NT2/D1 (cell line): ENCODE measurements around the gene TSPAN17.

Experiments used
- SUZ12 ChIP-seq: IDR thresholded peaks from 2 replicates; pipeline ENCODE4 v1.6.1; 2011; ENCODE audit not compliant: insufficient read length, insufficient read depth; ENCODE audit errors: extremely low read depth
- YY1 ChIP-seq: IDR thresholded peaks from 2 replicates; pipeline ENCODE4 v1.6.1; 2011; ENCODE audit not compliant: insufficient read length, insufficient read depth
- ZNF274 ChIP-seq: IDR thresholded peaks from 2 replicates; pipeline ENCODE4 v1.6.1; 2011; ENCODE audit warnings: mild to moderate bottlenecking, low read depth, low read length

DNA sequence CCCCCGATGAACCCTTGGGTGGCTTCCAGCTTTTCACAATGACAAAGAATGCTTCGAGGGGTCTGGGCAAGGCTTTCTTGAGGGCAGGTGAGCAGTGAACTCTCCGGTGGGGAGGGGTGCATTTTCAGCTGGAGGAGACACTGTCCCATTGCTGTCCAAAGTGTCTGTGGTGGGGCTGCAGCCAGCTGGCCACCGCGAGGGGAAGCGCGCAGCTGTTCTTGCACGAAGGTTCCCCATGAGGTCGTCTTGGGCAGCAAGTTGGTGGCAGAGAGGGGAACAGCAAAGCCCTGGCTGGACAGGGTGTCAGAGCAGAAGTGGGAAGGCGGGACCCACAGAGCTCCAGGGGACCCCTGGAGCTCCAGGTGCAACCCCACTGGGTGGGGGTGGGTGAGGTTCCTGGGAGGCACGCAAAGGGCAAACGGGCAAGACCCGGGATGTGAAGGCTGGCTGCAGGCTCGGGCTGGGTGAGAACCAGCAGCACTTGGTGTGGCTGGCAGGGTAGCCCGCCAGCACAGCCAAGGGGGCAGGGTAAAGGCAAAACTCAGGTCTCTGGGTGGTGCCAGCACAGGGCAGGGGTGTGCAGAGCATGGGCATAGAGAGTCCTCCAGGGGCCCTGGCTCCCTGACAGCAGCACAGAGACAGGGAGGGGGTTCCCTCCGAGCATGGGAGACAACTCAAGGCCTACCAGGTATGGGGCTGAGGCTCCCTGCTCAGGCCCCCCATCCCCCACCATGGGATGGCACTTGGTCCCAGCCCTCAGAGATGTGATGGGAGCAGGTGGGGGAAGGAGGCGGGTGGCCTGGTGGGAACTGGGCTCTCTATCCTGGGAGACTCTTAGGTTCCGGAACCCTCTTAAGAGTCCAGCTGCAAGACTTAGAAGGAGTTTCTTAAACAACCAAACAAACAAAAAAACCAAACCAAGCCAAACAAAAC is 26.6 kb downstream of the TSPAN17 start:
- TF ChIP-seq YY1, result no peak
- TF ChIP-seq SUZ12, result no peak
- no peak for TF ChIP-seq ZNF274
